ENCODE measurements around the gene ATP6V1C2.

The ATP6V1C2 gene

GRCh38 chr2:10771786-10772185 lies 50.4 kb downstream of the ATP6V1C2 start:
- H3F3A ChIP-seq (ENCODE audit: insufficient read depth, low read length) = no peaks in the 10 kb centered on the region
- no peak overlapping the region for H3K27ac ChIP-seq (ENCODE audit: low read length)
- TF ChIP-seq CTCF (IDR thresholded peaks at IDR 0.05; ENCODE audit: low read length) = no peak
- TF ChIP-seq EZH2phosphoT487 (IDR thresholded peaks at IDR 0.05; ENCODE audit: low read length) = no peak
- TF ChIP-seq EZH2 (optimal IDR thresholded peaks at IDR 0.05; ENCODE audit: low read depth, low read length) = no peak
- no peak overlapping the region for H2AFZ ChIP-seq (ENCODE audit: low read length)
- H3K9me2 ChIP-seq (replicated peaks; ENCODE audit: insufficient read depth, low read length) = no peaks in the 10 kb centered on the region
- H3K27me3 ChIP-seq (replicated peaks; ENCODE audit: insufficient read depth, low read length) = no peaks in the 10 kb centered on the region
- H3K4me1 ChIP-seq (ENCODE audit: low read length) = no peaks in the 10 kb centered on the region
- no peaks in the 10 kb centered on the region for H3K9me3 ChIP-seq (replicated peaks; ENCODE audit: insufficient read depth, low read length)
- no peak overlapping the region for H3K4me2 ChIP-seq (ENCODE audit: low read depth, low read length)
- H3K4me3 ChIP-seq (ENCODE audit: low read length) = no peak overlapping the region
- no peaks in the 10 kb centered on the region for H4K20me1 ChIP-seq (ENCODE audit: insufficient read depth, low read length)
- H3K36me3 ChIP-seq (replicated peaks; ENCODE audit: insufficient read depth, low read length) = no peaks in the 10 kb centered on the region
- H3K79me2 ChIP-seq (ENCODE audit: low read length) = no peaks in the 10 kb centered on the region
- DNase-seq = no peak
- no peak overlapping the region for H3K9ac ChIP-seq (ENCODE audit: low read length)

- H3K9me3 ChIP-seq (replicated peaks; ENCODE audit: insufficient read depth, low read length) = no peaks in the 10 kb centered on the region
- TF ChIP-seq EZH2phosphoT487 (IDR thresholded peaks at IDR 0.05; ENCODE audit: low read length) = no peak
- TF ChIP-seq CTCF (IDR thresholded peaks at IDR 0.05; ENCODE audit: low read length) = no peak
- no peak for TF ChIP-seq EZH2 (optimal IDR thresholded peaks at IDR 0.05; ENCODE audit: low read depth, low read length)
- no peak overlapping the region for H2AFZ ChIP-seq (ENCODE audit: low read length)
- no peak overlapping the region for H3K4me2 ChIP-seq (ENCODE audit: low read depth, low read length)
- no peak overlapping the region for H3K4me3 ChIP-seq (ENCODE audit: low read length)
- no peaks in the 10 kb centered on the region for H4K20me1 ChIP-seq (ENCODE audit: insufficient read depth, low read length)
- no peak overlapping the region for H3K9ac ChIP-seq (ENCODE audit: low read length)
- no peaks in the 10 kb centered on the region for H3F3A ChIP-seq (ENCODE audit: insufficient read depth, low read length)
- H3K36me3 ChIP-seq (replicated peaks; ENCODE audit: insufficient read depth, low read length) = no peaks in the 10 kb centered on the region
- no peaks in the 10 kb centered on the region for H3K79me2 ChIP-seq (ENCODE audit: low read length)
- H3K4me1 ChIP-seq (ENCODE audit: low read length) = no peaks in the 10 kb centered on the region
- no peaks in the 10 kb centered on the region for H3K9me2 ChIP-seq (replicated peaks; ENCODE audit: insufficient read depth, low read length)
- no peaks in the 10 kb centered on the region for H3K27me3 ChIP-seq (replicated peaks; ENCODE audit: insufficient read depth, low read length)
- no peak for DNase-seq
- no peak overlapping the region for H3K27ac ChIP-seq (ENCODE audit: low read length)
These were observed 50.9 kb downstream of the ATP6V1C2 start for GRCh38 chr2:10772201-10772867.

- no peak overlapping the region for H3K27ac ChIP-seq (ENCODE audit: low read length)
- no peaks in the 10 kb centered on the region for H3K4me1 ChIP-seq (ENCODE audit: low read length)
- no peak overlapping the region for H3K4me3 ChIP-seq (ENCODE audit: low read length)
- no peaks in the 10 kb centered on the region for H4K20me1 ChIP-seq (ENCODE audit: insufficient read depth, low read length)
- TF ChIP-seq EZH2phosphoT487 (IDR thresholded peaks at IDR 0.05; ENCODE audit: low read length) = no peak
- no peak for TF ChIP-seq EZH2 (optimal IDR thresholded peaks at IDR 0.05; ENCODE audit: low read depth, low read length)
- TF ChIP-seq CTCF (IDR thresholded peaks at IDR 0.05; ENCODE audit: low read length) = no peak
- no peaks in the 10 kb centered on the region for H3F3A ChIP-seq (ENCODE audit: insufficient read depth, low read length)
- no peak overlapping the region for H3K4me2 ChIP-seq (ENCODE audit: low read depth, low read length)
- no peak for DNase-seq
- H3K9me3 ChIP-seq (replicated peaks; ENCODE audit: insufficient read depth, low read length) = no peaks in the 10 kb centered on the region
- H3K79me2 ChIP-seq (ENCODE audit: low read length) = no peaks in the 10 kb centered on the region
- H3K27me3 ChIP-seq (replicated peaks; ENCODE audit: insufficient read depth, low read length) = no peaks in the 10 kb centered on the region
- no peak overlapping the region for H3K9ac ChIP-seq (ENCODE audit: low read length)
- H3K9me2 ChIP-seq (replicated peaks; ENCODE audit: insufficient read depth, low read length) = no peaks in the 10 kb centered on the region
- no peak overlapping the region for H2AFZ ChIP-seq (ENCODE audit: low read length)
- no peaks in the 10 kb centered on the region for H3K36me3 ChIP-seq (replicated peaks; ENCODE audit: insufficient read depth, low read length)
These were observed 51.4 kb downstream of the ATP6V1C2 start for GRCh38 chr2:10772868-10773215.

Data from MM.1S (cell line).